MM.1S (cell line): ENCODE data around the gene UGCG.

Experiments
- EZH2 ChIP-seq: fragments of 300-600 bp; sonication (generic); optimal IDR thresholded peaks from 2 replicates; pipeline ENCODE3; 2017; ENCODE audit warnings: low read depth, mild to moderate bottlenecking, antibody characterized with exemption, low read length, mixed read lengths
- EZH2phosphoT487 ChIP-seq: fragments of 300-600 bp; sonication (generic); IDR thresholded peaks from 2 replicates; pipeline ENCODE4 v1.6.1; 2018; ENCODE audit warnings: antibody characterized with exemption, low read length
- TF ChIP-seq, protein P1 (sequence below): fragments of 300-600 bp; sonication (generic); IDR thresholded peaks from 2 replicates; pipeline ENCODE4 v1.5.1; 2016; ENCODE audit warnings: antibody characterized with exemption, low read length, mixed read lengths

DNA sequence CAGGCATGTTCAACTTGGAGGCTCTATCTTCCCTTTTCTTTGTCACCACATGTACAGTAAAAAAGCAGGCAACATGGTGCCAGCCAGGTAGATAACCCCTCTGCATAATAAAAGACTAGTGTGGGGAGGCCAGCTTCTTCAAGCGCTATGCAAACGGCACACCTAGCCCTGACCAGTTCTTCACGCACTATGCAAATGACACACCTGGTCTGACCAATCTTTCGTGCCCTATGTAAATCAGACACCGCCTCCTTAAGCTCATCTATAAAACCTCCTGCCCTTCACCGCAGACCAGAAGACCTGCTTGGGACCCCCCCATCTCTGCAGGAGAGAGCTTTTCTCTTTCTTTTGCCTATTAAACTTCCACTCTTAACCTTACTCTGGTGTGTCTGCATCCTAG, 28.1 kb upstream of the UGCG start:
- TF ChIP-seq EZH2phosphoT487 (no peak), EZH2 (no peak)
- TF ChIP-seq, protein P1, sequence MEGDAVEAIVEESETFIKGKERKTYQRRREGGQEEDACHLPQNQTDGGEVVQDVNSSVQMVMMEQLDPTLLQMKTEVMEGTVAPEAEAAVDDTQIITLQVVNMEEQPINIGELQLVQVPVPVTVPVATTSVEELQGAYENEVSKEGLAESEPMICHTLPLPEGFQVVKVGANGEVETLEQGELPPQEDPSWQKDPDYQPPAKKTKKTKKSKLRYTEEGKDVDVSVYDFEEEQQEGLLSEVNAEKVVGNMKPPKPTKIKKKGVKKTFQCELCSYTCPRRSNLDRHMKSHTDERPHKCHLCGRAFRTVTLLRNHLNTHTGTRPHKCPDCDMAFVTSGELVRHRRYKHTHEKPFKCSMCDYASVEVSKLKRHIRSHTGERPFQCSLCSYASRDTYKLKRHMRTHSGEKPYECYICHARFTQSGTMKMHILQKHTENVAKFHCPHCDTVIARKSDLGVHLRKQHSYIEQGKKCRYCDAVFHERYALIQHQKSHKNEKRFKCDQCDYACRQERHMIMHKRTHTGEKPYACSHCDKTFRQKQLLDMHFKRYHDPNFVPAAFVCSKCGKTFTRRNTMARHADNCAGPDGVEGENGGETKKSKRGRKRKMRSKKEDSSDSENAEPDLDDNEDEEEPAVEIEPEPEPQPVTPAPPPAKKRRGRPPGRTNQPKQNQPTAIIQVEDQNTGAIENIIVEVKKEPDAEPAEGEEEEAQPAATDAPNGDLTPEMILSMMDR: no peak
